OCI-LY7 (cell line): ENCODE results near the gene LATS1.

ENCODE experiments used
- EZH2phosphoT487 ChIP-seq: fragments of 200-600 bp; sonication (generic); IDR thresholded peaks from 2 replicates; pipeline ENCODE4 v1.6.1; 2018; ENCODE audit warnings: low read depth, borderline replicate concordance, mild to moderate bottlenecking, mixed run types, antibody characterized with exemption, low read length, moderate library complexity, mixed read lengths
- TF ChIP-seq, protein P1 (sequence below): fragments of 200-600 bp; sonication (generic); conservative IDR thresholded peaks from 2 replicates; pipeline ENCODE4 v1.5.1; 2014; ENCODE audit warnings: mild to moderate bottlenecking, antibody characterized with exemption, low read length, moderate library complexity, mixed read lengths

DNA sequence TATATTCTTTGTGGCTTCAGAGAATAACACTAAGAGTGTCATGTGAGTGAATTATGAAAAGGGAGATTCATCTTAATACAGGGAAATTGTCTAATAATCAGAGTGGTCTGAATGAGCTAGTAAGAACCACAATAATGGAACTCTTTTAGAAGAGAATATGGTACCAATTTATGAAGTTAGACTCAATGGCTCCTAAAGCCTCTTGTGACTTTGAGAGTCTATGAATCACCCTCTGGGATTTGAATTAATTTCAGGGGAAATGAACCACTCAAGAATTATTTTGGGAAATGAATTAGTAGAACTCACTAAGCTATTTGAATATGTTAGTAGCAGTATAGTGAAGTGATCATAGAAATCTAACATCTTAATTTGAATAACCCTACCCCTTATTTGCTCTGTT lies 46.0 kb upstream of the LATS1 start:
- TF ChIP-seq, protein P1, sequence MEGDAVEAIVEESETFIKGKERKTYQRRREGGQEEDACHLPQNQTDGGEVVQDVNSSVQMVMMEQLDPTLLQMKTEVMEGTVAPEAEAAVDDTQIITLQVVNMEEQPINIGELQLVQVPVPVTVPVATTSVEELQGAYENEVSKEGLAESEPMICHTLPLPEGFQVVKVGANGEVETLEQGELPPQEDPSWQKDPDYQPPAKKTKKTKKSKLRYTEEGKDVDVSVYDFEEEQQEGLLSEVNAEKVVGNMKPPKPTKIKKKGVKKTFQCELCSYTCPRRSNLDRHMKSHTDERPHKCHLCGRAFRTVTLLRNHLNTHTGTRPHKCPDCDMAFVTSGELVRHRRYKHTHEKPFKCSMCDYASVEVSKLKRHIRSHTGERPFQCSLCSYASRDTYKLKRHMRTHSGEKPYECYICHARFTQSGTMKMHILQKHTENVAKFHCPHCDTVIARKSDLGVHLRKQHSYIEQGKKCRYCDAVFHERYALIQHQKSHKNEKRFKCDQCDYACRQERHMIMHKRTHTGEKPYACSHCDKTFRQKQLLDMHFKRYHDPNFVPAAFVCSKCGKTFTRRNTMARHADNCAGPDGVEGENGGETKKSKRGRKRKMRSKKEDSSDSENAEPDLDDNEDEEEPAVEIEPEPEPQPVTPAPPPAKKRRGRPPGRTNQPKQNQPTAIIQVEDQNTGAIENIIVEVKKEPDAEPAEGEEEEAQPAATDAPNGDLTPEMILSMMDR = no peak
- TF ChIP-seq EZH2phosphoT487 = no peak
